Measurements from ENCODE around the gene FAM193A. TPM values are rescaled to one million over a fixed set of nuclear protein-coding genes. Genes with fewer than 3 reads are reported as not detected.
"Not testable (repeated sequence)": the region's sequence is repeated elsewhere in the genome, so short reads cannot be mapped to it uniquely, and the experiment has no call there.

The FAM193A gene
- total RNA-seq, 1 donor from 2014 or later: 31.4 TPM

DNA sequence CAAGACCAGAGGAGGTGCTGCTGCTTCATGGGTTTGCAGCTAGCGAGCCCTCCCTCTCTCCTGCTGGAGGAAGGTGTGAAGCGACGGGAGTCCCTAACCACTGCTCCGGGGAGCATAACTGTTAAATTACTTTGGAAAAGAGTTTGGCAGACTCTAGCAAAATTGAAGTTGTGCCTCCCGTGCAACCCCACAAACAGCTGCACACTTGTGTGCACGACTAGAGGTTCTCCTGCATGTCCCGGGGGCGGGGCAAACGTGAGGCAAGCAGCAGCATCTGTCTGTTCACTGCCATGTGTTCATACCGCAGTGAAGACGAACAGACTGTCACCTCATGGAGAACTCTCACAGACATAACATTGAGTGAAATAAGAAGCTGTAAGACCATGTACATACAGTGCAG is 185.1 kb downstream of the FAM193A start:
- Histone ChIP-seq H3K36me3 (peaks cover 0 to 40% of the 10 kb centered on the region in 2 donors), H3K4me1 (no peaks in the 10 kb centered on the region), H3K4me3 (no peak overlapping the region), H3K9me3 (no peaks in the 10 kb centered on the region), H3K27ac (no peak overlapping the region), H3K27me3 (no peaks in the 10 kb centered on the region)
- DNase-seq (ENCODE audit: extremely low spot score in 2 of 2): no peak
- TF ChIP-seq POLR2AphosphoS5 (IDR thresholded peaks at IDR 0.05; ENCODE audit: insufficient read depth in 1 of 2, low read depth in 1 of 2) (no peak), POLR2A (IDR thresholded peaks at IDR 0.05) (no peak)
- TF ChIP-seq, protein P1, sequence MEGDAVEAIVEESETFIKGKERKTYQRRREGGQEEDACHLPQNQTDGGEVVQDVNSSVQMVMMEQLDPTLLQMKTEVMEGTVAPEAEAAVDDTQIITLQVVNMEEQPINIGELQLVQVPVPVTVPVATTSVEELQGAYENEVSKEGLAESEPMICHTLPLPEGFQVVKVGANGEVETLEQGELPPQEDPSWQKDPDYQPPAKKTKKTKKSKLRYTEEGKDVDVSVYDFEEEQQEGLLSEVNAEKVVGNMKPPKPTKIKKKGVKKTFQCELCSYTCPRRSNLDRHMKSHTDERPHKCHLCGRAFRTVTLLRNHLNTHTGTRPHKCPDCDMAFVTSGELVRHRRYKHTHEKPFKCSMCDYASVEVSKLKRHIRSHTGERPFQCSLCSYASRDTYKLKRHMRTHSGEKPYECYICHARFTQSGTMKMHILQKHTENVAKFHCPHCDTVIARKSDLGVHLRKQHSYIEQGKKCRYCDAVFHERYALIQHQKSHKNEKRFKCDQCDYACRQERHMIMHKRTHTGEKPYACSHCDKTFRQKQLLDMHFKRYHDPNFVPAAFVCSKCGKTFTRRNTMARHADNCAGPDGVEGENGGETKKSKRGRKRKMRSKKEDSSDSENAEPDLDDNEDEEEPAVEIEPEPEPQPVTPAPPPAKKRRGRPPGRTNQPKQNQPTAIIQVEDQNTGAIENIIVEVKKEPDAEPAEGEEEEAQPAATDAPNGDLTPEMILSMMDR (IDR thresholded peaks at IDR 0.05): no peak
- intact Hi-C loops (cut with DNase I): no loop called here

DNA sequence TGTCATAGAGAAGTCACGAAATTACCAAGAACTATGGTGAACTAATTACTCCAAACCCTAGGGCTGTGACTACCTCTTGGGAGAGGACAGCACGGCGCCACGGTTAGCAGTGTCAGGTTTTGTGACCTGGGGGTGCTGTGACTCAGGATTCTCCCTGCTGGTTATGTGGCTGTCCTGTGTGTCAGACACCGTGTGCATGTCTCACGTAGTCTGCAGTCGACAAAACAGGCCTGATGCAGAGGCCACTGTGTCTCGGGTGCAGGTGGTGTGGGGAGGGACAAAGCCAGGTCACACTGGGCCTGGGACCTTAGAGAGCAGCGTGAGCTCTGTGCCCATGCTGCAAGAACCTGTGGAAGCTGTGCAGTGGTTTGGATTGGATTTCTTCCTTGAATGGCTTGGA is 185.6 kb downstream of the FAM193A start:
- no peak for DNase-seq (ENCODE audit: extremely low spot score in 2 of 2)
- intact Hi-C loops (cut with DNase I): no loop called here

DNA sequence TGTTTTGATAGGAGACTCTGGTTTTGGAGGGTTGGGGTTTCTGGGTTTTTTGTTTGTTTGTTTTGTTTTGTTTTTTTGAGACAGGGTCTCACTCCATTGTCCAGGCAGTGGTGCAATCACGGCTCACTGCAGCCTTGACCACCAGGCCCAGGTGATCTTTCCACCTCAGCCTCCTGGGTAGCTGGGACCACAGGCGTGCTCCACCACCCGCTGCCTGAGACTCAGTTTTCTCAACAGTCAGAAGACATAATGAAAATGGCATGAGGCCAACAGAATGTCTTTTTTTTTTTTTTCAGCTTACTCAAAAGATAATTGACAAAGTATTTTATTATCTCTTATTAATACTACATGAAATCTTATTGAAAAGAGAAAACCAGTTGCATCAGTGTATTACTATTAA is 187.3 kb downstream of the FAM193A start:
- Histone ChIP-seq H3K4me3 (no peak overlapping the region), H3K27me3 (no peaks in the 10 kb centered on the region), H3K27ac (no peak overlapping the region), H3K36me3 (peaks cover 0 to 37% of the 10 kb centered on the region in 2 donors), H3K4me1 (no peaks in the 10 kb centered on the region), H3K9me3 (no peaks in the 10 kb centered on the region)
- TF ChIP-seq, protein P1 (IDR thresholded peaks at IDR 0.05): no peak
- TF ChIP-seq POLR2A (IDR thresholded peaks at IDR 0.05) (no peak), POLR2AphosphoS5 (IDR thresholded peaks at IDR 0.05; ENCODE audit: insufficient read depth in 1 of 2, low read depth in 1 of 2) (no peak)
- intact Hi-C loops (cut with DNase I): no loop called here
- no peak for DNase-seq (ENCODE audit: extremely low spot score in 2 of 2)

More for the DNA sequence above, 185.6 kb downstream of the FAM193A start:
- no peaks in the 10 kb centered on the region for H3K9me3 ChIP-seq
- no peaks in the 10 kb centered on the region for H3K27me3 ChIP-seq
- no peak overlapping the region for H3K4me3 ChIP-seq
- H3K36me3 ChIP-seq: peaks cover 0 to 37% of the 10 kb centered on the region in 2 donors
- TF ChIP-seq POLR2AphosphoS5 (IDR thresholded peaks at IDR 0.05; ENCODE audit: insufficient read depth in 1 of 2, low read depth in 1 of 2): no peak
- no peak for TF ChIP-seq POLR2A (IDR thresholded peaks at IDR 0.05)
- TF ChIP-seq, protein P1 (IDR thresholded peaks at IDR 0.05): no peak
- H3K27ac ChIP-seq: no peak overlapping the region
- no peaks in the 10 kb centered on the region for H3K4me1 ChIP-seq

DNA sequence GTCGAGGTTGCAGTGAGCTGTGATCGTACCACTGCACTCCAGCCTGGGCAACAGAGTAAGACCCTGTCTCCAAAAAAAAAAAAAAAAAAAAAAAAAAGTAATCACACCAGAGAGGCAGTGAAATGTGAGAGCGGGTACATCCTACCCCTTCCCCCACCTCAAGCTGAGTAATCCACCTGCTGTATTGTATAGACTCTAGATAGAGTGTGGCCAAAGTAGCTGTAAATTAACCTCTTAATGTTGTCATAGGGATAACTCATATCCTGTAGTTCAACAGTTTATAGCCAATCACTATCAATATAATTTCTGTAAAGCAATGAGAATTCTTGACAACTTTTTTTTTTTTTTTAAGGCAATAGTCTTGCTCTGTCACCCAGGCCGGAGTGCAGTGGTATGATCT is 188.9 kb downstream of the FAM193A start:
- no peak overlapping the region for H3K27ac ChIP-seq
- peaks cover 0 to 24% of the 10 kb centered on the region in 2 donors for H3K36me3 ChIP-seq
- no peak for DNase-seq (ENCODE audit: extremely low spot score in 2 of 2)
- no peaks in the 10 kb centered on the region for H3K4me1 ChIP-seq
- intact Hi-C loops (cut with DNase I): no loop called here
- no peaks in the 10 kb centered on the region for H3K9me3 ChIP-seq
- TF ChIP-seq POLR2A (IDR thresholded peaks at IDR 0.05): no peak
- TF ChIP-seq, protein P1 (IDR thresholded peaks at IDR 0.05): no peak
- no peak for TF ChIP-seq POLR2AphosphoS5 (IDR thresholded peaks at IDR 0.05; ENCODE audit: insufficient read depth in 1 of 2, low read depth in 1 of 2)
- H3K4me3 ChIP-seq: no peak overlapping the region
- H3K27me3 ChIP-seq: no peaks in the 10 kb centered on the region

DNA sequence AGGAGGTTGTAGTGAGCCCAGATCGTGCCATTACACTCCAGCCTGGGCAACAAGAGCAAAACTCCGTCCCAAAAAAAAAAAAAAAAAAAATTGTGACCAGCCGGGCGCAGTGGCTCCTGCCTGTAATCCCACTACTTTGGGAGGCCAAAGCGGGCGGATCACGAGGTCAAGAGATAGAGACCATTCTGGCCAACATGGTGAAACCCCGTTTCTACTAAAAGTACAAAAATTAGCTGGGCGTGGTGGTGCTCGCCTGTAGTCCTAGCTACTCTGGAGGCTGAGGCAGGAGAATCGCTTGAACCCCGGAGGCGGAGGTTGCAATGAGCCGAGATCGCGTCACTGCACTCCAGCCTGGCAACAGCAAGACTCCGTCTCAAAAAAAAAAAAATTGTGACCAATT is 190.4 kb downstream of the FAM193A start:
- not testable (repeated sequence) for DNase-seq (ENCODE audit: extremely low spot score in 2 of 2); H3K9me3 ChIP-seq

More for the DNA sequence above, 190.4 kb downstream of the FAM193A start:
- H3K4me1 ChIP-seq; H3K4me3 ChIP-seq; H3K27ac ChIP-seq; intact Hi-C loops (cut with DNase I); H3K27me3 ChIP-seq: not testable (repeated sequence)
- H3K36me3 ChIP-seq: peaks cover under 1 to 24% of the 10 kb centered on the region in 2 donors
